HepG2 (cell line): ENCODE measurements around the gene BBIP1. TPM values are rescaled to one million over a fixed set of nuclear protein-coding genes. Genes with fewer than 3 reads are reported as not detected.
A peak's percentile ranks its signal among the peaks of the same experiment; 100 is the strongest.

Experiments
- ATAC-seq: fragments of 200-7000 bp; cut with Tn5 transposase; 3 replicates; pipeline ENCODE4 v1.9.1; 2020; ENCODE audit warnings: mild to moderate bottlenecking, moderate library complexity
- BruUV-seq: library from RNA; stranded (reverse); fragments of 400-500 nt; replicated peaks from 2 replicates; lab custom pipeline; 2021; lab: Mats Ljungman, UMichigan
- CTCF ChIA-PET: fragments of 300-600 bp; formaldehyde crosslinking; extraction: SDS; loops from one replicate; lab custom pipeline; 2021; ENCODE audit warnings: low total read pairs, inconsistent platforms, low intra/inter-chr PET ratio; lab: Yijun Ruan, JAX
- POLR2A ChIA-PET: fragments of 350-600 bp; sonication (Branson Sonifier 250); formaldehyde crosslinking; loops from one replicate; lab custom pipeline; 2020; ENCODE audit warnings: antibody characterized with exemption, inconsistent platforms; lab: Yijun Ruan, JAX
- DNase-seq: peaks from one replicate; pipeline ENCODE4 v3.0.0-alpha.2; 2015; ENCODE audit warnings: low spot score
- FAIRE-seq: peaks from 3 replicates; lab custom pipeline; 2011; peaks lifted over from hg19 to GRCh38; lab: Jason Lieb, UNC
- H2AFZ ChIP-seq: one replicate; pipeline ENCODE4 v1.6.1; 2011; ENCODE audit warnings: low read length, inconsistent platforms
- H3K27ac ChIP-seq: fragments of 300-600 bp; 3 replicates; pipeline ENCODE4 v1.8.0; 2011; ENCODE audit warnings: mixed run types, mild to moderate bottlenecking, mixed read lengths, low read length, inconsistent platforms; ENCODE audit not compliant: insufficient read depth; ENCODE audit errors: extremely low read length
- H3K27me3 ChIP-seq, 2 experiments: fragments of 200-600 bp in 1 of 2; 2 replicates in 1 of 2; 3 replicates in 1 of 2; pipeline versions ENCODE4 v1.6.0 to v1.8.0; 2011; ENCODE audit warnings: low read length in 2 of 2, mild to moderate bottlenecking in 2 of 2, moderate library complexity in 2 of 2, inconsistent platforms in 1 of 2; ENCODE audit not compliant: insufficient read depth in 2 of 2, control insufficient read depth in 1 of 2
- H3K36me3 ChIP-seq, 2 experiments: fragments of 200-600 bp in 1 of 2; replicated peaks in 1 of 2; 2 replicates in 1 of 2; 3 replicates in 1 of 2; pipeline versions ENCODE4 v1.5.1 to v1.8.0; 2011; ENCODE audit warnings: low read length in 2 of 2, inconsistent platforms in 1 of 2; ENCODE audit not compliant: insufficient read depth in 2 of 2, control insufficient read depth in 1 of 2
- H3K4me1 ChIP-seq: 2 replicates; pipeline ENCODE4 v1.5.1; 2012; ENCODE audit warnings: low read length, inconsistent platforms; ENCODE audit not compliant: insufficient read depth
- H3K4me2 ChIP-seq: 2 replicates; pipeline ENCODE4 v1.6.0; 2011; ENCODE audit warnings: low read depth, low read length, inconsistent platforms
- H3K4me3 ChIP-seq, 3 experiments: fragments of 200-600 bp in 1 of 3; sonication (generic), shearing (Covaris generic) in 1 of 3; replicated peaks in 1 of 3; 2 replicates each; pipeline ENCODE4 v1.5.1; 2011 to 2016; ENCODE audit warnings: low read length in 3 of 3, inconsistent platforms in 2 of 3, low read depth in 2 of 3, mild to moderate bottlenecking in 2 of 3, control low read depth in 1 of 3, mixed read lengths in 1 of 3; ENCODE audit not compliant: insufficient read depth in 1 of 3
- H3K79me2 ChIP-seq: one replicate; pipeline ENCODE4 v1.6.1; 2011; ENCODE audit warnings: low read length, inconsistent platforms; ENCODE audit not compliant: insufficient read depth
- H3K9ac ChIP-seq: 2 replicates; pipeline ENCODE4 v1.6.0; 2011; ENCODE audit warnings: mild to moderate bottlenecking, low read depth, low read length, inconsistent platforms; ENCODE audit not compliant: insufficient read depth
- H3K9me3 ChIP-seq: 2 replicates; pipeline ENCODE4 v1.5.1; 2012; ENCODE audit warnings: mild to moderate bottlenecking, low read length
- H4K20me1 ChIP-seq: 2 replicates; pipeline ENCODE4 v1.6.0; 2011; ENCODE audit warnings: inconsistent platforms, mild to moderate bottlenecking, low read length, moderate library complexity; ENCODE audit not compliant: insufficient read depth
- ARID2 ChIP-seq: sonication (generic); formaldehyde crosslinking; IDR thresholded peaks from 2 replicates; pipeline ENCODE4 v1.8.1; 2022; ENCODE audit warnings: mild to moderate bottlenecking, missing genetic modification reagents, borderline replicate concordance
- GLI4 ChIP-seq: sonication (generic); formaldehyde crosslinking; IDR thresholded peaks from 2 replicates; pipeline ENCODE4 v1.5.1; 2020; ENCODE audit warnings: missing genetic modification reagents, mild to moderate bottlenecking, moderate library complexity, borderline replicate concordance
- RBM22 ChIP-seq: fragments of 200-400 bp; formaldehyde crosslinking; optimal IDR thresholded peaks from 2 replicates; pipeline ENCODE3; 2017; ENCODE audit warnings: mild to moderate bottlenecking, low read length, moderate library complexity
- SIN3A ChIP-seq: IDR thresholded peaks from 2 replicates; pipeline ENCODE4 v1.6.1; 2011; ENCODE audit warnings: low read depth, mild to moderate bottlenecking, control low read depth, low read length, borderline replicate concordance
- SYNCRIP ChIP-seq: fragments of 200-400 bp; formaldehyde crosslinking; IDR thresholded peaks from 2 replicates; pipeline ENCODE4 v1.6.1; 2018; ENCODE audit warnings: mild to moderate bottlenecking, low read depth, low read length; ENCODE audit not compliant: insufficient read depth
- TEAD2 ChIP-seq: sonication (generic); formaldehyde crosslinking; IDR thresholded peaks from 2 replicates; pipeline ENCODE4 v1.9.0; 2021; ENCODE audit warnings: missing genetic modification reagents
- ZFP36L1 ChIP-seq: sonication (generic); formaldehyde crosslinking; IDR thresholded peaks from 2 replicates; pipeline ENCODE4 v1.8.0; 2022; ENCODE audit warnings: mild to moderate bottlenecking, missing genetic modification reagents, moderate library complexity
- ZFYVE20 ChIP-seq: sonication (generic); formaldehyde crosslinking; IDR thresholded peaks from 2 replicates; pipeline ENCODE4 v1.8.0; 2023; ENCODE audit warnings: low read depth, mild to moderate bottlenecking, moderate library complexity, missing genetic modification reagents, borderline replicate concordance
- ZNF3 ChIP-seq: IDR thresholded peaks from 2 replicates; pipeline ENCODE4 v1.7.0; 2017; ENCODE audit warnings: inconsistent platforms
- WGBS: methylation state at CpG from one replicate; pipeline ENCODE4 v1.1.6; 2017; ENCODE audit warnings: low lambda C conversion rate; 5-methylcytosine and 5-hydroxymethylcytosine counted together
- in situ Hi-C: cut with HindIII; loops from 2 replicates; pipeline ENCODE4 v1.10.0; 2017; ENCODE audit warnings: low pct_unique_long_range_greater_than_20kb; ENCODE audit not compliant: extremely low pct_ligation_motif_present
- intact Hi-C: fragments of 100-400 bp; cut with micrococcal nuclease; formaldehyde crosslinking; loops from one replicate; pipeline ENCODE4 v1.10.0; 2022; ENCODE audit not compliant: unreplicated experiment
- polyA plus RNA-seq, 8 experiments: library from polyadenylated mRNA; depleted of rRNA in 3 of 8; stranded (reverse) in 7 of 8; unstranded in 1 of 8; fragments of >200 nt; fragmentation: Illumina TruSeq in 4 of 8; extraction: Trizol in 4 of 8; gene quantifications; 2 replicates each; pipeline versions ENCODE4 v1.2.1 to v1.2.3, GENCODE V29; 2011 to 2016; ENCODE audit warnings: low read depth in 4 of 8, missing spikeins in 1 of 8, mixed read lengths in 1 of 8; ENCODE audit not compliant: insufficient read depth in 1 of 8
- total RNA-seq, 5 experiments: library from RNA; depleted of rRNA; stranded (reverse); fragments of >200 nt; fragmentation: Illumina TruSeq; extraction: Trizol; gene quantifications; 2 replicates each; pipeline ENCODE4 v1.2.3, GENCODE V29; 2016; ENCODE audit warnings: low read depth in 1 of 5

The BBIP1 gene
- total and polyA plus RNA-seq, 2 of the 13 experiments (the other 11 are each of a cell fraction or from before 2014, with no cell fraction given), result 18.3 to 24.1 TPM

DNA sequence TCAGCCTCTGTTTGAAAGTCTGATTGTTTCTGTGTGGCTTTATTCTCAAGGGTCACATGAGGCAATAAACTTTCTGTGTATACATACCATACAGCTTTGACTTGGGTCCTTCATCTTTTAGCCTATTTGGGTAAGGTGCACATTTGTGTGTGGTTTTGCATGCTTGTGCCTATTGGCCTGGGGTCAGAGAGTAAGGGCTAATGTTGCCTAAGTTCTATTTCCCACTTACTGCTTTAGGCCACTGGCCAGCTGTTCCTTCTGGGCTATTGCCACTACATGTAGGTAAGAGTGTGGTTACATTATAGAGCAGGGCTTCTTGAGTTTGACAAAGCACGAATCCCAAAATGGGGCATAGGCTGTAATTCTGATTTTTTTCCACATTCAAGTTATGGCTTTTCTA, 21.8 kb downstream of the BBIP1 start:
- no peaks in the 10 kb centered on the region for H3K27me3 ChIP-seq
- H3K36me3 ChIP-seq, result peaks cover 3 to 21% of the 10 kb centered on the region in 2 experiments
- no peaks in the 10 kb centered on the region for H3K9me3 ChIP-seq
- 95% methylated on average over 1 of the region's 1 CpG for WGBS
- no peak overlapping the region for H3K4me3 ChIP-seq
- intact Hi-C loops, result no loop called here
- H3K4me2 ChIP-seq, result no peak overlapping the region
- peaks cover 12% of the 10 kb centered on the region for H3K4me1 ChIP-seq
- no peaks in the 10 kb centered on the region for H3K79me2 ChIP-seq
- in situ Hi-C loops, result loop anchor here (25.0 kb wide), 1 partner anchor 285 kb away; no protein-coding TSS in a partner anchor
- CTCF ChIA-PET, result no interaction called here
- no peak overlapping the region for H3K9ac ChIP-seq
- H3K27ac ChIP-seq, result peak overlapping the region; percentile 1
- no peak for DNase-seq
- TF ChIP-seq ZFYVE20 (no peak), ZNF3 (CRISPR knock-in tag) (no peak), ZFP36L1 (no peak), TEAD2 (no peak), SYNCRIP (no peak), RBM22 (peak; percentile 39), GLI4 (CRISPR knock-in tag) (no peak), SIN3A (no peak), ARID2 (no peak)
- BruUV-seq, result no TSS peak
- peak; percentile 57 for ATAC-seq
- H2AFZ ChIP-seq, result no peak overlapping the region
- POLR2A ChIA-PET, result interaction anchor here (0.8 to 2.0 kb wide), 4 partner anchors 13 to 100 kb away, joined by 3 to 10 read pairs (median 4); partner anchors contain the start of genes BBIP1 and PDCD4
- peak; percentile 58 for FAIRE-seq
- H4K20me1 ChIP-seq, result peaks cover 3% of the 10 kb centered on the region; the same call in 1 of the 2 replicates
